GM18907 (cell line): Measurements from ENCODE around the gene SEPTIN5.
"Not testable (repeated sequence)": the region's sequence is repeated elsewhere in the genome, so short reads cannot be mapped to it uniquely, and the experiment has no call there.

Source experiments
- ATAC-seq: cut with Tn5 transposase; IDR thresholded peaks from one replicate; pipeline ENCODE4 v1.9.1; 2021; ENCODE audit warnings: mild to moderate bottlenecking, moderate library complexity; ENCODE audit not compliant: unreplicated experiment

The SEPTIN5 gene

DNA sequence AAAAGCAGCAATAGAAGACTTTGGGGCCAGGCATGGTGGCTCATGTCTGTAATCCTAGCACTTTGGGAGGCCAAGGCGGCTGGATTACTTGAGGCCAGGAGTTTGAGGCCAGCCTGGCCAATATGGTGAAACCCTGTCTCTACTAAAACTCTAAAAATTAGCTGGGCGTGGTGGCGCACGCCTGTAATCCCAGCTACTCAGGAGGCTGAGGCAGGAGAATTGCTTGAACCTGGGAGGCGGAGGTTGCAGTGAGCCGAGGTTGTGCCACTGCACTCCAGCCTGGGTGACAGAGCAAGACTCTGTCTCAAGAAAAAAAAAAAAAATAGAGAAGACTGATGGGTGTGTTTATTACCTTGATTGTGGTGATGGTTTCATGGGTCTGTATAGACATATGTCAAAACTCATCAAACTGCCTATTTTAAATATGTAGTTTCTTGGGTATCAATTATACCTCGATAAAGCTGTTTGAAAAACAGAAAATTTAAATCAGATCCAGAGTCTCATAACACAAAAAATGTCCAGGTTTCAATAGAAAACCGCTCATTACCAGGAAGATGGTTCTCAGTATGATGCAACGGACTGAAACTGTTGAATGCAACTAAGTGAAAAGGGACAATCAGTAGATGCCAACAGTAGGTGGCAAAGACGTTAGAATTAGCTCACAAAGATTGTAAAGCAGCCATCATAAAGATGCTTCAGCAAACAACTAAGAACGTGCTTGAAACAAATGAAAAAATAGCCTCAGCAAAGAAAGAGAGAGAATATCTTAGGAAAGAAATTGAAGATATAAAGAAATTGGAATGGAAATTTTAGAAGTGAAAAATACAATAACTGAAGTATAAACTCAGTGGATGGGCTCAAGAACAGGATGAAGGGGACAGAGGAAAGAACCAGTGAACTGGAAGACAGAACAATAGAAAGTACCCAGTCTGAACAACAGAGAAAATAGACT lies 33.1 kb upstream of the SEPTIN5 start:
- no peak for ATAC-seq

GRCh38 chr22:19681863-19682245 lies 32.4 kb upstream of the SEPTIN5 start:
- no peak for ATAC-seq

- no peak for ATAC-seq
These were observed 27.4 kb upstream of the SEPTIN5 start for GRCh38 chr22:19686946-19687345.

- ATAC-seq, result no peak
These were observed 26.6 kb upstream of the SEPTIN5 start for GRCh38 chr22:19687561-19688300.

DNA sequence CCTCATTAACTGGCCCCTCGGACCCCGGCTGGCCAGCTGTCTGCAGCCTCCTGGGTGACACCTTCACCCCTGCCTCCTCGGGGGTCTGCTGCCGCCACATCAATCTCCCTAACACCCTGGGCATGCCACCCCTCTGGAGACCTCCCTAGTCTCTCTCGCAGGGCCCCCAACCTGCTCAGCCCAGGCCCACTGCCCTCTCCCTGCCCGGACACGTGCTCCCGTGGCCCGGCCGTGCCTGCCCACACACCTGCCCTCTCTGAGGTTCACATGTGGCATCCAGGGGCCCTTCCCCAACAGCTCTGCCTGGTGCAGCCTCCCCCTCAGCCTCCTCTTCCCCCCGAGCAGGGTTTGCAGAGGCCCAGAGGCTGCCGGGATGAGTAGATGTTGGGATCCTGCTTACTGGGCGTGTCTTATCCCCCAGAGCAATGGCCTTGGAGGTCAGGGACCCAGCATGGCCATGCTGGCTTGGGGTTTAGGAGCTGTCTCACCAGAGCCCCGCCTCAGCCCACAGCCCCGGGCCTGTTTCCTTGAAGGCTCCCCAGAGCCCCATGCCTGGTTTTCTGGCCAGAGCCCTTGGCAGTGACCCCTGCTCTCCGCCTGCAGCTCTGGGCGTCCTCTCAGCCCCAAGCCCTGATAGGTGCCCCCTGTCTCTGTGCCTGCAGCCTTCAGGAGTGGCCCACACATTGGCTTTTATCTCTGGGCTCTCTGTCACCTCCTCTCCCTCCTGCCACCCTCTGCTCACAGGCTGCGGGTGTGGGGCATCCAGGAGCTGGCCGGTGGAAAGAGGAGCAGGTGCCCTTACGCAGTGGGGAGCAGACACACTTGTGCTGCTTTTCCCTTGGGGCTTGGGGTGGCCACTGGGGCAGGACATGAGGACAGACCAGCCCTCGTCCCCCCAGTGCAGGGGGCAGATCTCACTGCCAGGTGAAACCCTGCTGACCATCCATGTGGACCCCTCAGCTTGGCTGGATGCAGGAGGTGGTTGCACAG lies 25.7 kb upstream of the SEPTIN5 start:
- ATAC-seq, result no peak

GRCh38 chr22:19689408-19689807 lies 24.9 kb upstream of the SEPTIN5 start:
- ATAC-seq, result no peak

DNA sequence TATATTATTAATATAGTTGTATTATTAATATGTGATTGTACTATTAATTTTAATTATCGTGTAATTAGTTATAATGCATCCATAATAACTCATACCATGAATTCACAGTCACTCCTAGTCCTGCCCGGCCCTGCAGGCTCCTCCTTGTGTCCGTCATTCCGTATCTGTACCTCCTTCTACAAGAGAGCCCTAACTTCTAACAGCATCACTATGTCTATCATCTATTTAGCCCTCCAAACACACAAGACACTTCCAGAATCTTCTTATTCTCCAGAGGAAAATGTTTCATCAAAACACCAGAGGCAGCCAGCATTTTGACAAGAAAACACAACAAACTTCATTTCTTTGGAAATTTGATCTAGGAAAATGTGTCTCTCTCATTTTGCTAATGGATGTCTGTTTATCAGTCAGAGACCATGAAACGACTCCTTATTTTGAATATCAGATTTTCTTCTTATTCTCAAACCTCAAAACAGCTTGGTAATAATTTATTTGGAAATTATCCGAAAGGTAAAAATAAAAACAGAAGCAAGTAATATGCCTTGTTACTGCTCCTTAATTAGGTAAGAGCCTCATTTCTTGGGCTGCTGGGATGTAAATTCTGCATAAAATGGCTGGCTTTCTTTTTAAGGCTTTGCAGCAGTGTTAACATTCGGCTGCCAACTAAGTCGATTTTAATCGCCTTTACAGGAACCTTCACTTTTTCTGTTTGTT lies 23.1 kb upstream of the SEPTIN5 start:
- ATAC-seq, result no peak

DNA sequence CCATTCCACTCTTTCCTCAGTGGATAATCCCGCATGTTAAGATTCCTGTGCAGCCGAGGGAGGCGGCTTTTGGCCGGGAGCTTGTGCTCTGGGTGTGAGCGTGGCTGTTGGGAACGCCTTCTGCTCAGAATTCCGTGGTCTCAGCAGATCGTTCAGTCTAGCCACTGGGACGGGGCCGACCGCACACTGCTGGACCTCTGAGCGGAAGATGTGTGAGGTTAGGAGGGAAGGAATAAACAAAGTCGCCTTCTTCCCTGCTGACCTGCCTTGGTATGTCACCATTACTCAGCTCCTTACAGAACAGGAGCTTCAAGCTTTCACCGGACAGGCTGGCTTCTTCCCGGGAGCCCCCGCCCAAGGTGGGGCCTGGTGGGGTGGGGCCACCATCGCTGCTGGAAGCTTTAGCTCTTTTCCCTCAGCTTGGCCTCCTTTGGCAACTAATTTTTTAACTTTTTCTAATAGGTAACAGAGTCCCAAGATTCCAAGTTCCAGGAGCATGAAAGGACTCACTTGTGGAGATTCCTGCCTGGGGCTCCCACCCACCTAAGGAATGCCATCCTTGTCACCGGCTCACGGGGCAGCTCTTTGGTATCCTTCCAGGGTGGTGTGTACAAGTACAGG lies 22.5 kb upstream of the SEPTIN5 start:
- ATAC-seq, result no peak

- no peak for ATAC-seq
These were observed 20.7 kb upstream of the SEPTIN5 start for GRCh38 chr22:19693581-19693980.

- no peak for ATAC-seq
These were observed 20.2 kb upstream of the SEPTIN5 start for GRCh38 chr22:19693981-19694670.

DNA sequence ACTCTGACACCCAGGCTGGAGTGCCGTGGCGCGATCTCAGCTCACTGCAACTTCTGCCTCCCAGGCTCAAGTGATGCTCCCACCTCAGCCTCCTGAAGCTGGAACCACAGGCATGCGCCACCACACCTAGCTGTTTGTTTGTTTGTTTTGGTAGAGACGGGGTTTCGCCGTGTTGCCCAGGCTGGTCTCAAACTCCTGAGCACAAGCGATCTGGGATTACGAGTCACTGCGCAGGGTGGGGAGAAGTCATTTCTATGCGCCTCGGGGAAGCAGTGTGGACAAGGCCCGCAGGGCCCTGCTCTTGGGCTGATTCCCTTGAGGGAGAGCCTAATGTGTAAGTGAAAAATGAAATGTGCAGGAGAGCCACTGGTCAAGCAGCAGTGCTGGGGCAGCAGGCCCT lies 19.6 kb upstream of the SEPTIN5 start:
- ATAC-seq, result no peak

DNA sequence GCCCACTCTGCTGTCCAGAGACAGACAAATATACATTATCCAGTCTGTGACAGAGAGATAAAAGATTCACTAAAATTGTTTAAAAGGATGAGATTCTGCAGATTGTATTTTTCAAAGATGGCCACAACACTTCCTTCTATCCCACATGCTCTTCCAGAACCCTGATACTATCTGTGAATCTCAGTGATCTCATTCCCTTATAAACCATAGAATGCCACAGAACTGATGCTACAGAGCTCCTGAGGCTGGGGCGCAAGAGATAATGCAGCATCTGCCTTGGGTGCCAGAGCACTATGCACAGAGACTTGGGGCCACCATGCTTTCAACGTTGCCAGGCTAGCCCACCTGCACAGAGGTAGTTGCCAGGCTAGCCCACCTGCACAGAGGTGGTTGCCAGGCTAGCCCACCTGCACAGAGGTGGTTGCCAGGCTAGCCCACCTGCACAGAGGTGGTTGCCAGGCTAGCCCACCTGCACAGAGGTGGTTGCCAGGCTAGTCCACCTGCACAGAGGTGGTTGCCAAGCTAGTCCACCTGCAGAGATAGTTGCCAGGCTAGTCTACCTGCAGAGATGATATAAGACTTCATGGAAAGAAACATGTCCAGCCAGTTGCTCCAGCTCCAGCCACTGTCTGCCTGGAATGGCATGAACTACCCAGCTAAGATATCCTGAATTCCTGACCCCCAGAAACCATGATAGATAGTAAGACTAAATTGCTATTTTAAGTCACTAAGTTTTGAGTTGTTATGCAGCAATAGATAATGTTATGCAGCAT lies 17.6 kb upstream of the SEPTIN5 start:
- no peak for ATAC-seq

- ATAC-seq, result not testable (repeated sequence)
These were observed 16.4 kb upstream of the SEPTIN5 start for GRCh38 chr22:19697871-19698270.

GRCh38 chr22:19700790-19701419 lies 13.4 kb upstream of the SEPTIN5 start:
- no peak for ATAC-seq

GRCh38 chr22:19701420-19702145 lies 12.7 kb upstream of the SEPTIN5 start:
- ATAC-seq, result no peak

DNA sequence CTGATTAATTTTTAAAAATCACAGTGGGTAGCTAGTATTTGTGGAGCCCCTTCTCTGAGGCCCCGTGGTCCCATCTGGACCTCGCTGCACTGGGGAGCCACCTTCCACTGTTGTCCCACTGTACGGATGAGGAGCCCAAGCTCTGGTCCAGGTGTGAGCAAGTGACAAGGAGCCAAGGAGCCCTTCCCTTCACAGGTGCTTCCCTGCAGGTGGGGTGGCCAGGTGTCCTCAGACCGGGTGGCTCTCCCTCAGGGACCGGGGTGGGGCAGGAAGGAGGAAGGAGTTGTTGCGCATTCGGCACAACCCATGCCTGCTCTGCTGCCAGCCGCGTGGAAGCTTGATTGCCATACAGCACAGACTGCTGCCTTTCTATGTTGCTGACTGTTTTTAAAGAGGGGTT lies 10.4 kb upstream of the SEPTIN5 start:
- no peak for ATAC-seq

DNA sequence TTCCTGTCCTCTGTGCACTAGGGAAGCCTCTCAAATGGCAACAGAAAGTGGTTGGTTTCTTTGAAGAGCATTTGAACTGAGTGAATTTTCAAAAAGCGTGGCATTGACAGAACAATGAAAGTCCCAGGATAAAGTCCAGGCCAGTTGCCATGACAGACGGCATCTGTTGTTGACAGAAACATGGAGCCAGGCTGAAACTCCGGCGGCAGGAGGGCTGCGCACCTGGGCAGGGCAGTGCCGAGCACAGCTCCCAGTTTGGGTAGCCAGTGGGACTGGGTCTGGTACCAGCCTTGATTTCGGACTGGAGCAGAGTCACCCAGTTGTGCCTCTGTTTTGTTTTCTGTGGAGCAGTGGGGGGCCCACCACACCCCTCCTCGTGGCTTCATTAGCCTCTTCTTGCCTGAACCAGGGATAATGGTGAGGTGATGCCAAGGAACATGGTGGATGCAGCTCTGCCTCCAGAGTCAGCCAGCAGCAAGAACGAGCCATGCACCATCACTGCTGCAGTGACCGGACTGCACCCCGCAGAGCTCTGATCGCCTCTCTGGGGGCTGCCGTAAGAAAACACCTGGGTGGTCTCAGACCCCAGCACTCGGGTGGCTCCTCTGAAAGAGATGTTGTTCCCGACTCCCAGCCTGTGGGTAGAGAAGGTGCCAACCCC lies 9.8 kb upstream of the SEPTIN5 start:
- no peak for ATAC-seq
